HG03066 (cell line): ENCODE measurements around the gene ARTN.

Experiments used
- ATAC-seq: cut with Tn5 transposase; IDR thresholded peaks from one replicate; pipeline ENCODE4 v1.9.1; 2021; ENCODE audit warnings: low read depth; ENCODE audit not compliant: unreplicated experiment

Gene ARTN

DNA sequence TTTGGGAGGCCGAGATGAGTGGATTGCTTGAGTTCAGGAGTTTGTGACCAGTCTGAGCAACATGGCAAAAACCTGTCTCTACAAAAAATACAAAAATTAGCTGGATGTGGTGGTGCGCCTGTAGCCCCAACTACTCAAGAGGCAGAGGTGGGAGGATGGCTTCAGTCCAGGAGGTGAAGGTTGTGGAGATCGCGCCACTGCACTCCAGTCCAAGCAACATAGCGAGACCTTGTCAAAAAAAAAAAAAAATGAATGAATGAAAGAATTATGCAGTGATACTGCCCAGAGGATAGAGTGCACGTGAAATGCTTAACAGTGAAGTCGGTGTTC lies 35.8 kb downstream of the ARTN start:
- no peak for ATAC-seq

DNA sequence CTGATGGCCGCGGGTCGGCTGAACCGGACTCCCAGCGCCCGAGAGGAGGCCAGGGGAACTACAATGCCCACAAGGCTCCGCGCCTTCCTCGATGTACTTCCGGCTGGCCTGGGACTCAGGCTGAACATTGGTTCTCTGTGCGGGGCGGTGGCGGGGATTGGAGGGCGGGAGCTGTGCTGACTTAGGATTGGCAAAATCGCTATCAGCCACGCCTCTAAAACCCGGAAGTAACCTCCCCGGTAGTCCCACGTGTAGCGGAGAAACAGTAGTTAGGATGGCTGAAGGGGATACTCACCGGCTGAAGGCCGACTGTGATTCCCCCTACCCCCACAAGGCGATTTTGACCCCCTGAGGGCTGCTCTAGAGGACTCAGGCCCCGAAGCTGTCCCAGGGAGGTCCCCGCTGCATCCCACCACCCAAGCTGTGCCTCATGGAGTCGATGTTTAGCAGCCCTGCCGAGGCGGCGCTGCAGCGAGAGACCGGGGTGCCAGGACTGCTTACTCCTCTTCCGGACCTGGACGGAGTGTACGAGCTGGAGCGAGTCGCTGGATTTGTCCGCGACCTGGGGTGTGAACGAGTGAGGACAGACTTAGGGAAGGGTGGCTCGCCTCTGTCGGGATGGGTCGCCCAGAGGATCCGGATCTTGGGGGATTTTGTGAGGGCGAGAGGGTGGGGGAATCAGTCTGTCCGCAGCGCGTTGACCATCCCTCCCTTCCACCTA lies 36.3 kb downstream of the ARTN start, which contains the start of gene DPH2:
DPH2 (plus strand) TSS at position 265 of the 721 bp plus-strand sequence; CDS start at position 431, 166 bp downstream.
- peak; percentile 88 for ATAC-seq

DNA sequence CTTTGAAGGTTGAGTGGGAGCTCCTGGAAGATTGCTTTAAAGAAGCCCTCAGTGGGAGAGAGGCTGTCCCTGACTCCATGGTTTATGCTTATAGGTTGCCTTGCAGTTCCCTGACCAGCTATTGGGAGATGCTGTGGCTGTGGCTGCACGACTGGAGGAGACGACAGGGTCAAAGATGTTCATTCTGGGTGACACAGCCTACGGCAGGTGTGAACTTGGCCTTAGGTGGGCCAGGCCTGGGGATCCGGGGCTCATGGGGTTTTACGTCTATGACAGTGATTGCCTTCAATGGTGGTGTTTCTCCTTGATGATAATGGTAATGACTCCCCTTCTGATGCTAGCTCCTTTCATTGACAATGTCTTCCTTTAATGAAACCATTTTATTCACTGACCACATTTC lies 36.9 kb downstream of the ARTN start:
- no peak for ATAC-seq

DNA sequence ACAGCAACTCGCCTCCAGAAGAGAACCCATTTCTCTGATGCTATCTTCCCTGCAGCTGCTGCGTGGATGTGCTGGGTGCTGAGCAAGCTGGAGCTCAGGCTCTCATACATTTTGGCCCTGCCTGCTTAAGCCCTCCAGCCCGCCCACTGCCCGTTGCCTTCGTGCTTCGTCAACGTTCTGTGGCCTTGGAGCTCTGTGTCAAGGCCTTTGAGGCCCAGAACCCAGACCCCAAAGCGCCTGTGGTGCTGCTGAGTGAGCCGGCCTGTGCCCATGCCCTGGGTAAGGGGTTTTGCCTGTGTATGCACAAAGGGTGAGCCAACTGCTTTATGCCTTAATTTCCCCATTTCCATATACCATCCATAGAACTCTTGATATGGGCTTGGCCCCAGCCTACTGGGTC lies 37.3 kb downstream of the ARTN start:
- ATAC-seq: no peak

DNA sequence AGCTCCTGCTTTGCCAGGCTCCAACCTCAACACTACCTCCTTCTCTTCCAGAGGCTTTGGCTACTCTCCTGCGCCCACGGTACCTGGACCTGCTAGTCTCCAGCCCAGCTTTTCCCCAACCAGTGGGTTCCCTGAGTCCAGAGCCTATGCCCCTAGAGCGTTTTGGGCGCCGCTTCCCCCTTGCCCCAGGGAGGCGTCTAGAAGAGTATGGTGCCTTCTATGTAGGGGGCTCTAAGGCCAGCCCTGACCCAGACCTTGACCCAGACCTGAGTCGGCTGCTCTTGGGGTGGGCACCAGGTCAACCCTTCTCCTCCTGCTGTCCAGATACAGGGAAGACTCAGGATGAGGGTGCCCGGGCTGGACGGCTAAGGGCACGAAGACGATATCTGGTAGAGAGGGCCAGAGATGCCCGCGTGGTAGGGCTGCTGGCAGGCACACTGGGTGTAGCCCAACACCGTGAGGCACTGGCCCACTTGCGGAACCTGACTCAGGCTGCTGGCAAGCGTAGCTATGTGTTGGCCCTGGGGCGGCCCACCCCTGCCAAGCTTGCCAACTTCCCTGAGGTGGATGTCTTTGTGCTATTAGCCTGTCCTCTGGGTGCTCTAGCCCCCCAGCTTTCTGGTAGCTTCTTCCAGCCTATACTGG lies 37.9 kb downstream of the ARTN start:
- no peak for ATAC-seq

DNA sequence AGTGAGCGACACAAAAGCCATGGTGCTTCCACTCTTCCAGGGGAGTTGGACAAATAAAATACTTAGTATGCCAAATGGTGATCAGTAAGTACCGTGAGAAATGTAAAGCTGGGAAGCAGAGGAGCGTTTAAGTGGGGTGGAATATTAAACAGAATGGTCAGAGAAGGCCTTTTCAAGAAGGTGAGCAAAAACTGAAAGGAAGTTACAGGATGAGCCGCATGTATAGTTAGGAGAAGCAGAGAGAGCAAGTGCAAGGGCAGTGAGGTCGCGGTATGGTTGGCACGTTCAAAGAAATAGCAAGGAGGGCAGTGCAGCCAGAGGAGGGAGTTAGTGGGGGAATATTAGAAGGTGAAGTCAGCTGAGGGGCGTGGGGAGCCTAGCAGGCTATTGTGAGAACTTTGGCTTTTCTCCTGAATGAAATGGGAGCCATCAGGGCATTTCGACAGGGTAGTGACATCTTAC lies 40.4 kb downstream of the ARTN start:
- no peak for ATAC-seq

DNA sequence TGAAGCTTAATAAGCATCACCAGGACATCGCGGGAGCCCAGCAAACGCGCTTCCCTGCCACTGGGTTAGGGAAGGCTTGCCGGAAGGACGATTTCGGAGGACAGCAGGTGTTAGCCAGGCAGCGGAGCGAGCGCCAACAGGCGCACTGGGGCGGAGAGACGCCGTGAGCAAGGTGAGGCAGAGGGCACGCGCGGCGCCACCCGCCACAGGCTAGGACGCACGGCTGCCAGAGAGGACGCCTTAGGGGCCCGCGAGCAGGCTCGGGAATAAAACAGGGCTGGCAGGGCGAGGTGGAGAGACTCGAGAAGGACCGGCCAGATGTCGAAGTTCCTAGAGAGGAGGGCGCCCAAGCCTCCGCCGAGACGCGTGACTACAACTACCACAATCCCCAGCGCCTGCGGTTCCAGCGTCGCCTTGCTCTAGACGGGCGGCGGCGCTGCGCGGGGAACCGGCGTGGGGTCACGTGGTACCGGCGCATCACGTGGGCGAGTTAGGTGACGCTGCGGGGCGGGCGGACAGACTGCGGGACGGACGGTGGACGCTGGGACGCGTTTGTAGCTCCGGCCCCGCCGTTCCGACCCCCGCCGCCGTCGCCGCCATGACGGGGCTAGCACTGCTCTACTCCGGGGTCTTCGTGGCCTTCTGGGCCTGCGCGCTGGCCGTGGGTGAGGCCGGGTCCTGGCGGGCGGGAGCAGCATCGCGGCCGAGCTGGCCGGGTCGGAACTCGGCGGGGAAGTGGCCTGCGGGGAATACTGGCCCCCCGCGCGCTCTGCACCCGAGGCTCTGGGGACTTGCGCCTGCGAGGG lies 41.0 kb downstream of the ARTN start, which contains the start of gene ATP6V0B:
ATP6V0B (plus strand) TSS at position 518 of the 806 bp plus-strand sequence; CDS start at position 599, 81 bp downstream.
- peak; percentile 63 for ATAC-seq

DNA sequence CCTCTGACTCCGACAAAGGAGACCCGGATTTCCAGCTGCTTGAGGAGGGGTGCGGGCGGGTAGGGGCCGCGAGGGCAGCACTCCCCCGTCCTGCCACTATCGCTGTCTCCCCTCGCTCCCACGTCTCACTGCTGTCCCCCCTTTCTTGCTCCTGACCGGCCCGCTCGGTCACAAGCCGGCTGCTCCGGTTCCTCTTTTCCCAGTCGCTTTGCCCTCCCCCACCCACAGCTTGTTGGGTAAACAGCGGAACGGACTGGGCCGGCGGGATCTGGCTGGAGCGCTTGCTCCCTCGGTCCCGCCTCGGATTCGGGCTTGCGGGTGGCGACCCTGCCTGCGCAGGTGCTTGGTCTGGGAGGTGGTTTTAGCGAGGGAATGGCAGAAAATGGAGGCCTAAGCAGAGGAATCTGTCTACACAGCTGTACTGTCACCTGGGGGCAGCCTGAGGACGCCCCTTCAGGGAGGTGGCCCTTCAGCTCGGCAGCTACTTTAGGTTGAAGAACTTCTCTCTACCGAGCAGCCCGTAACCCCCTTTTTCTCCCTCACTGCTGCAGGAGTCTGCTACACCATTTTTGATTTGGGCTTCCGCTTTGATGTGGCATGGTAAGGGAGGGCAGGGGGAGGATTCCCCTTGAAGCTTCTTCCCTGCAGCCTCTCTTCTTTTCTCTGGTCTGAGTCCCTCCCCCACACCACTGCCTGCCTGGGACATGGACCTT lies 41.8 kb downstream of the ARTN start:
- ATAC-seq: no peak

DNA sequence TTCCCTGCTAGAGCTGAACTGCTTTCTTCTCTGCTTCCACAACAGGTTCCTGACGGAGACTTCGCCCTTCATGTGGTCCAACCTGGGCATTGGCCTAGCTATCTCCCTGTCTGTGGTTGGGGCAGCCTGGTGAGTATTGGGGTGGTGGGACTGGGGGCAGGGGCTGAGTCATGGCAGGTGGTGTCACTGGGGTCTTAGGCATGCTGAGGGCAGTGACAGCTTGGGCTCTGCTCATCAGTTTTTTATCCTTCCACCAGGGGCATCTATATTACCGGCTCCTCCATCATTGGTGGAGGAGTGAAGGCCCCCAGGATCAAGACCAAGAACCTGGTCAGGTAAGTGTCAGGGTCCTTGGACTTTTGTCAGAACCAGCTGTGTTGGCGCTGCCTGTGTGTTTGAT lies 42.4 kb downstream of the ARTN start:
- ATAC-seq: no peak

DNA sequence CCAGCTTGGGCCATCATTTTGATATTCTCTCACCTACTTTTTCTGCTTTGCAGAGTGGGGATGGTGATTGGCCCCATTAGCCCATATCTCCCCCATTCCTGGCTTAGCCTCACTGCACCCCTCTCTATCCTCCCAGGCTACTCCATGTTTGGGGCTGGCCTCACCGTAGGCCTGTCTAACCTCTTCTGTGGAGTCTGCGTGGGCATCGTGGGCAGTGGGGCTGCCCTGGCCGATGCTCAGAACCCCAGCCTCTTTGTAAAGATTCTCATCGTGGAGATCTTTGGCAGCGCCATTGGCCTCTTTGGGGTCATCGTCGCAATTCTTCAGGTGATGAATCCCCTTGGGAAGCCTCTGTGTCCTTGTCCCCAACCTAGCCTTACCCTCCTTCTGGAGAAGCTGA lies 43.3 kb downstream of the ARTN start:
- ATAC-seq: no peak

DNA sequence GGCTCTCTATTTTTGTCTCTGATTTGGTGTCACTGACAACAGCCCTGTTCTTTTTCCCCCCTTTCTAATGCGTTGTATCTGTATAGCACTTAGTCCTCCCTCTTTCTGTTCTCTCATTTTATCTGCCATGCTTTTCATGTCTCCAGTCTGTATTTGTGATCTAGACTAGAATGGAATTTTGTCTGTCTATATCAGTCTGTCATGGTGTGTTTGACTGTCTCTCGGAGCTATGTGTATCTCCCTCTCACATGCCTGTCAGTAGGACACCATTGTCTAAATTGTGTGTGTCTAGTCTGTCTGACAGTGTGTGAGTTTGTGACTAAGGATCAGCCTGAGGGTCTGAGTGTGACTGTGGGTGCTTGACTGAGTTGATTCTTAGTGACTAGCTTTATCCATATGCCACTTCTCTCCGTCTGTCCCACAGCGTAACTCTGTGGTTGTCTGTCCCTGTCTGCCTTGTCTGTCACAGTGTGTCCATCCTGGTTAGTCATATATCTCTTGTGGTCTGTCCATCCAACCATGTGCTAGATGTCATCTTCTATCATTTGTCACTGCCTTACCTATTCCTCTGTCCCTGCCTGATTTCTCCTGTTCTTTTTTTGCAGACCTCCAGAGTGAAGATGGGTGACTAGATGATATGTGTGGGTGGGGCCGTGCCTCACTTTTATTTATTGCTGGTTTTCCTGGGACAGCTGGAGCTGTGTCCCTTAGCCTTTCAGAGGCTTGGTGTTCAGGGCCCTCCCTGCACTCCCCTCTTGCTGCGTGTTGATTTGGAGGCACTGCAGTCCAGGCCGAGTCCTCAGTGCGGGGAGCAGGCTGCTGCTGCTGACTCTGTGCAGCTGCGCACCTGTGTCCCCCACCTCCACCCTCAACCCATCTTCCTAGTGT lies 44.0 kb downstream of the ARTN start:
- no peak for ATAC-seq

DNA sequence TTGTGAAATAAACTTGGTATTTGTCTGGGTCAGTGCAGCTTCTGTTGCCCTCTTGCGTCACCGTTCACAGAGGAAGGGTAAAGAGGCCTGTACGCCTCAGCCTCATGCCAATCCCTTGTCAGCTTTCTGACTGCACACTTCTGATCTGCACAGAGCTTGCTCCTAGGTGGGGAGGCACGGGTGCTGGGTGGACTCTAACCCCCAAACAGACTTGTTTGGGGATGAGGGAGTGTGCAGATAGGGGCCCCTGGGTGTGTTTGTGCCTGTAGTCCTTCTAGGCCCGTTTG lies 44.6 kb downstream of the ARTN start:
- ATAC-seq: no peak

DNA sequence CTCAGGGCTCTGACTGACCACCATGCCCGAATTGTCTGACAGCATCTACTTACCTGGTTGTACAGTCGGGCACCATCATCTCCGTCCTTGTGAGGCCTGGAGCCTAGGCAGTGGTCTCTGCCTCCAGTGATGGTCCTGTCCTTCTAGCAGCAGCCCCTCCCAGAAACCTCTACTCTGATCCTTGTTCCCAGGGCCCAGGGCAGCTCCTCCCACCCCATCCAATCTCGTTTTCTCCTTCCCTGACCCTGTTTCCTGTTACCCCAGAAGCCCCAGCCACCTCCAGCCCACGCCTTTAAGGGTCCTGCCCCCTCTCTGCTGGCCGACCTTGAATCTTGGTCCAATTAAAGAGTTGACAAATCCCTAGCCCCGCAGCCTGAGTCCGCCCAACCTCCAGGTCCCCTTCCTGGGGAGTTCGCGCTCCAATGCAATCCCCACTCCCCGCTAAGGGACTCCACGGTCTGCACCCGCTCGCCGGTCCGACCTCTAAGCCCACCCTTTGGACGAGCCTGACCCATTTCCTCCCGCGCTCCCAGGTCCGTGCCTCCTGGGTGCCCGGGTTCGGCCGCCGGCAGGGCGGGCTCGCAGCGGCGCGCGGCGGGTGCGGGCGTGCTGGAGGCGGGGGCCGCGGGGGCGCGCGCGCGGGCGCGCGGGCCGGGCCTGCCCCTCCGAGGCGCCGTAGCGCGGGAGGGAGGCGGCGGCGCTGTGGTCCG lies 45.1 kb downstream of the ARTN start, which contains the start of gene B4GALT2:
B4GALT2 (plus strand) TSS at position 660 of the 710 bp plus-strand sequence. CDS start 1,951 bp downstream, outside the sequence.
- no peak for ATAC-seq

DNA sequence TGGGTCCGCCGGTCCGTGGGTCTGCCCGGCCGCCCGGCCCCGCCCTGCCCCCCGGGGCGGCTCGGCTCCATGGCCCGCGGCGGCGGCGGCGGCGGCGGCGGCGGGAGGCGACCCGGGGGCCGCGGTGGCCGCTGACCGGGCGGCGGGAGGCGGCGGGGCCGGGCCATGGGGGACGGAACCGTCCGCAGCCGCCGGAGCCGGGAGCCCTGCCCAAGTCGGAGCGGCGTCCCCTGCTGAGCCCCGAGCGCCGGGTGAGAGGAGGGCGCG lies 45.6 kb downstream of the ARTN start:
- no peak for ATAC-seq

DNA sequence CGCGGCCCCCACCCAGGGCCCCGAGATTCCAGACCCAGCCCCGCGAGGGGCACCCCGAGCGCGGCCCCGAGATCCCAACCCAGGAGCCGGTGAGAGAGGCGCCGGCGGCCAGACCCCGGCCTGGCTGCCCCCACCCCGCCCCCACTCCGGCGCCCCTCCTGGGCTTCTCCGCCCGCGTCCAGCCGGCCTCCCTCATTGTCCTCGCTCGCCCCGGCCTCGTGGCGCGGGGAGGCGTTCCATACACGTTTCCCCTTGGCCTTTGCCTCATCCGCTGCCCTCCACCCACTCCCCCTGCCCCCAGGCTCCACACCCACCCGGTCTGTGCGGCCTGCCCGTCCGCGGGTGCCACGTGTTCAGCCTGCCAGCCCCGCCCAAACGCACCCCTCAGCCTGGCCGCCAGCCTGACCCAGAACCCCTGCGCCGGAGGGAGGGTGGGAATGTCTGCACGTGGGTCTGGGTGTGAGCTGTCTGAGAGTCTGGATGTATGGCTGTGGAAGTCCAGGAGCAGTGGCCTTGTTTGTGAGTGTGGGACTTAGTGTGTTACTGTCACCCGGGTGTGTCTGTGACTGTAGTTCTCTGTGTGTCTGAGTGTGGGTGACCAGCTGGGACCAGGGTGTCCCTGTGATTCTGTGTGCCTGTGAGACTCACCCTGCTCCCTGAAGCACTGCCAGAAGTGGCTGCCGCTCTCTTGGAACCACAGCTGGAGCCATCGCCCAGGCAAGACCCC lies 46.1 kb downstream of the ARTN start:
- ATAC-seq: no peak

DNA sequence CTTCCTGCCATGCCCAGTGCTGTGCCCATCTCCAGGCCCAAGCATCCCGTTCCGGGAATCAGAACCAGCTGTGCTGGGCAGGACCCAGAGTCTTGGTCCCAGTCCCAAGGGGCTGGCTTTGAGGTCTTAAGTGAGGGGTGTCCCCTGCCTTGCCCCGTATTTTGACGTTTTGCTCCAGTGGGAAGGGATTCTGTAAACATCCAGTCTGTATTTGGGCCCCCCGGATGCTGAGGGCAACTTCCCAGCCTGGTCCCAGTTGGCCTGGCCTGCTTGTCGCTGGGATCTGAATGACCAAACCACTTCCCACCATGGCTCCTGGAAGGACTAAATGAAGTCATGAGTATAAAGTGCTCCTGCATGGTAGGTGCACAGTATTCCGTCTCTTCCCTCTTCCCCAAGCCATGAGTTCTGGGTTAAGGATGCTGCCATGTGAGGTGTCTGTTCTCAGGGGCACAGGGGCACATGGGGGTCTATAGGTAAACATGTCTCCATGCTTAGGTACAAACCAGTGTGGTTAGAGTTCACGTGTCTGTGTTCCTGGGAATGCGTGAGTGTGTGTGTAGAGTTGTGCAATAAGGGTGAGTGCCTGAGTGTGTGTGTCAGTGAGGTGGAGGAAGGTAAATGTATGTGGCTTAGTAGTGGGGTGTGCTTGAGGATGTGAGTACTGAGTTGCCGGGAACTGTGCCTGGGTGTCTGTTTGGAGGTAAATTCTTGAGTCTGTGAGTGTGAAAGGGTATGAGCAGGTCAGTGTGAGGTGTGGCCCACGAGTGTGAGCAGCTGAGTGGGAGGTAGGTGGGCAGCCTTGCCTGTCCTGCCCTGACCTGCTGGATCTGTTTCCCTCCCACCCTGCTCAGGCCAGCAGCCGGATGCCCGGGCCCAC lies 46.9 kb downstream of the ARTN start:
- no peak for ATAC-seq

DNA sequence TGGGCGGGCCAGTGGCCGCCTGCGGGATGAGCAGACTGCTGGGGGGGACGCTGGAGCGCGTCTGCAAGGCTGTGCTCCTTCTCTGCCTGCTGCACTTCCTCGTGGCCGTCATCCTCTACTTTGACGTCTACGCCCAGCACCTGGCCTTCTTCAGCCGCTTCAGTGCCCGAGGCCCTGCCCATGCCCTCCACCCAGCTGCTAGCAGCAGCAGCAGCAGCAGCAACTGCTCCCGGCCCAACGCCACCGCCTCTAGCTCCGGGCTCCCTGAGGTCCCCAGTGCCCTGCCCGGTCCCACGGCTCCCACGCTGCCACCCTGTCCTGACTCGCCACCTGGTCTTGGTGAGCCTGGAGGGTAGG lies 47.5 kb downstream of the ARTN start:
- ATAC-seq: no peak

DNA sequence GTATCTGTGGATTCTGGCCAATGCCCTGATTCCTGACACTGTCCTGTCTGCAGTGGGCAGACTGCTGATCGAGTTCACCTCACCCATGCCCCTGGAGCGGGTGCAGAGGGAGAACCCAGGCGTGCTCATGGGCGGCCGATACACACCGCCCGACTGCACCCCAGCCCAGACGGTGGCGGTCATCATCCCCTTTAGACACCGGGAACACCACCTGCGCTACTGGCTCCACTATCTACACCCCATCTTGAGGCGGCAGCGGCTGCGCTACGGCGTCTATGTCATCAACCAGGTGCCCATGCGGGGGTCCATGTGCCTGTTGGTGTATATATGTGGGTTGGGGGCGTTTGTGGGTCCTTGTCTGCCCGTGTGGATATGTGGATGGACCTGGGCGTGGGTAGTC lies 48.0 kb downstream of the ARTN start:
- ATAC-seq: no peak
